Measurements from ENCODE around the gene CCDC32.

DNA sequence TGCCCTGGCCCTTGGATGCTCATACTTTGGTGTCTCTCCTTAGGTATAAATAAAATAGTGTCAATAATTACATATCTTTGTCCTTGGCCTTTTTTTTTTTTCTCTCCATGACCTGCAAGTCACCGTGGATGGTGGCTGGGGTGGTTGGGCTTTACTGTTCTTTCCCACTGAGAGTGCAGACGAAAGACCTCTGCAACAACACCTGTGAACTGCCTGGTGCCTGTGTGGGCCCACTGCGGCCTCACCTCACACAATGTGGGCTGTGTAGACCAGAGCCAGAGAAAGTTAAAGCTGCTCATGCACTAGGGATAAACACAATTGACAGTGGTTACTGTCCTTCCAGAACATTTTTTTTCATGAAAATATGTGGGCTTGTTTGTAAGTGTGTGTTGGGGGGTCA, 39.0 kb downstream of the CCDC32 start:
- TF ChIP-seq JUNB (IDR thresholded peaks at IDR 0.05) = no peak
- TF ChIP-seq, protein P1, sequence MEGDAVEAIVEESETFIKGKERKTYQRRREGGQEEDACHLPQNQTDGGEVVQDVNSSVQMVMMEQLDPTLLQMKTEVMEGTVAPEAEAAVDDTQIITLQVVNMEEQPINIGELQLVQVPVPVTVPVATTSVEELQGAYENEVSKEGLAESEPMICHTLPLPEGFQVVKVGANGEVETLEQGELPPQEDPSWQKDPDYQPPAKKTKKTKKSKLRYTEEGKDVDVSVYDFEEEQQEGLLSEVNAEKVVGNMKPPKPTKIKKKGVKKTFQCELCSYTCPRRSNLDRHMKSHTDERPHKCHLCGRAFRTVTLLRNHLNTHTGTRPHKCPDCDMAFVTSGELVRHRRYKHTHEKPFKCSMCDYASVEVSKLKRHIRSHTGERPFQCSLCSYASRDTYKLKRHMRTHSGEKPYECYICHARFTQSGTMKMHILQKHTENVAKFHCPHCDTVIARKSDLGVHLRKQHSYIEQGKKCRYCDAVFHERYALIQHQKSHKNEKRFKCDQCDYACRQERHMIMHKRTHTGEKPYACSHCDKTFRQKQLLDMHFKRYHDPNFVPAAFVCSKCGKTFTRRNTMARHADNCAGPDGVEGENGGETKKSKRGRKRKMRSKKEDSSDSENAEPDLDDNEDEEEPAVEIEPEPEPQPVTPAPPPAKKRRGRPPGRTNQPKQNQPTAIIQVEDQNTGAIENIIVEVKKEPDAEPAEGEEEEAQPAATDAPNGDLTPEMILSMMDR (IDR thresholded peaks at IDR 0.05) = no peak
- no peak for TF ChIP-seq JUN (IDR thresholded peaks at IDR 0.05)
- no peak for TF ChIP-seq EP300 (IDR thresholded peaks at IDR 0.05)
- TF ChIP-seq BHLHE40 (IDR thresholded peaks at IDR 0.05; ENCODE audit: low read depth, low read length) = no peak
- no peak for TF ChIP-seq RFX5 (IDR thresholded peaks at IDR 0.05)
- TF ChIP-seq POLR2A (IDR thresholded peaks at IDR 0.05; ENCODE audit: low read length) = no peak
- no peak for TF ChIP-seq ZC3H11A (IDR thresholded peaks at IDR 0.05)

Measured in A549 (cell line).